SIG-M5 (cell line): ENCODE data around the gene PDE9A.

Source experiments
- DNase-seq: peaks from one replicate; lab custom pipeline; 2025; lab: John Stamatoyannopoulos, UW

Gene PDE9A

GRCh38 chr21:42740405-42740909, 87.0 kb downstream of the PDE9A start:
- DNase-seq, result no peak

DNA sequence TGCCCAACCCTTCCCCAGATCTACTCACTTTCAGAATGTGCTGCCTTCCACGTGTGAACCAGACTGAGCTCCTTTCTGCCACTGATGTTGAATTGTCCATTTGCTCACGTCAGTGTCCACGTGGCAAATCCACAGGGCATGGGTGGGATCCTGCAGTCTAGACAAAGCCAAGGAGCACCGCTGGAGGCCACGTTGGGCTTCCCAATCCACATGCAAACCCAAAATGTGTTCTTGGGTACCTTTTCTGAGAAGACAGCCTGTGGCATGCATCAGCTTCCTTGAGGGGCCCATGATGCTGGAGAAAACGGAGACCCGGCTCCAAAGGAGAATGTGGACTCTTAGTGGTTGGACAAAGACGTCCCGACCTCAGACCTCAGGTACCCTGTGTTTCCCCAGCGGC, 87.6 kb downstream of the PDE9A start:
- DNase-seq, result no peak

DNA sequence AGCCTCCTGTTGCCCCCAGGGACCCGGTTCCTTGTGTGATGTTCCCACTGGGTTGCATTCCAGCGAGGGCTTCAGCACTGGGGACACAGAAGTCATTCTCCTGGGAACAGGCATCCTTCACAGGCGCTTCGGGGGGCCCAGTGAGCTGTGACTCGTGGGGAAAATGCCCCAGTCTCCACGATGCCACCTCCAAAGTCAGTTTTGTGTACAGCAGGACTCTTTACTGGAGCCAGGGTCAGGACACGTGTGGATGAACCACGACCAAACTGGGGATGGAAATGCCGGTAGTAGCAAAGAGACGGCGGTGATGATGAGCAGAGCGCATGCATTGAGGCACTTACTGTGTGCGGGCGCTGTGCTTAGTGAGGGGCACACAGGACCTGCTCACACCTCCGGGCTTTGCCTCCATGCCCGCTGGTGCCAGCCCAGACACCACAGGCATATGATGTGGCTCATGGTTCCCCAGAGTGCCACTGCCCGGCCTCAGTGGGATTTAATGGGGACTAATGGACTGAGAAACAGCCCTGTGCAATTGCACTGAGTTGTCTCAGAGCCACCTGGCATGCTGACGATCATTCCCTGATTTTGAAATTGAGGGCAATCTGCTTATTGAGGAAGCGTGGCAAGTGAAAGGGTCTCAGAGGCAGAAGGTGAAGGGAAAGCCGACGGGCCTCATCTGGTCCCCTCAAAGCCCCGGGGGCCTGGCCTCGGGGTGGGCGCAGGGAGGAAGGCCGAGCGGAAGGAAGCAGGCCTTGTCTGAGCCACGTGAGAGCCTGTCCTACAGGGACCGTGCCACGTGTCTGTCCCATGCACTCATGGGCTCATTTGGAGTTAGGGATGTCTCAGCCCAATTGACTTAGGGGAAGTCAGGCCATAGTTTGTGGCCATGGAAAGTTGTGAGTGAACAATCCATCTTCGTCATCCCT, 91.4 kb downstream of the PDE9A start:
- no peak for DNase-seq

GRCh38 chr21:42745511-42746239, 92.3 kb downstream of the PDE9A start:
- DNase-seq, result no peak

GRCh38 chr21:42746240-42746592, 92.8 kb downstream of the PDE9A start:
- no peak for DNase-seq

DNA sequence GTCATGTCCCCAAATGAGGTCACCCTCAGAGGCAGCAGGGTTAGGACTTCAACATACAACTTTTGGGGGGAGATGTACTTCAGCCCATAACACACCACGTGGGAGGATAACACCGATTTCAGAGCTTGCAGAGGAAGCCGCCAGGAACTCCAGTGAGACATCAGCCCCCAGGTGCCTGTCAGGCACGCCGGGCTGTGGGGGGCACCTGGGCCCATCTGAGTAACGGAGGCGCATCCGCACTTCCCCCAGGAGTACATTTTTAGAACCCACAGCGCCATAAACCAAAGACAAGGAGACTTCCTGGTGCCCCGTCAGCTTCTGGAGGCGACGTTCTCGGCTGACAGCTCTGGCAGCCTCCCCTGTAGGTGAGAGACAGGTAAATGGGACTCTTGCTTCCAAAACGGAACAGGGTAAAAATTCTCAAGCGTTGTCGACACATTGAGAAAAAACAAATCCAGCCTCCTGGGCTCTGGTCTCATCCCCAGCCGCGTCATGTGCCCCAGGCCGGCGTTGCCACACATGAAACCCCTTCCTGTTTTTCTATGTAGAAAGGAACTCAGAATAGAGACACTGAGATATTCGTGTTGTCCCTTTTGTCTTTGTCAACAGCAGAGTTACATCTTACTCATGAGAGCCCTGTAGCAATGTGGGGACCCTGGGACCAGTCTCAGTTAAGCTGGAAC, 93.3 kb downstream of the PDE9A start:
- DNase-seq, result peak; percentile 50

GRCh38 chr21:42747276-42747701, 93.9 kb downstream of the PDE9A start:
- no peak for DNase-seq

GRCh38 chr21:42747746-42748351, 94.4 kb downstream of the PDE9A start:
- DNase-seq, result no peak

DNA sequence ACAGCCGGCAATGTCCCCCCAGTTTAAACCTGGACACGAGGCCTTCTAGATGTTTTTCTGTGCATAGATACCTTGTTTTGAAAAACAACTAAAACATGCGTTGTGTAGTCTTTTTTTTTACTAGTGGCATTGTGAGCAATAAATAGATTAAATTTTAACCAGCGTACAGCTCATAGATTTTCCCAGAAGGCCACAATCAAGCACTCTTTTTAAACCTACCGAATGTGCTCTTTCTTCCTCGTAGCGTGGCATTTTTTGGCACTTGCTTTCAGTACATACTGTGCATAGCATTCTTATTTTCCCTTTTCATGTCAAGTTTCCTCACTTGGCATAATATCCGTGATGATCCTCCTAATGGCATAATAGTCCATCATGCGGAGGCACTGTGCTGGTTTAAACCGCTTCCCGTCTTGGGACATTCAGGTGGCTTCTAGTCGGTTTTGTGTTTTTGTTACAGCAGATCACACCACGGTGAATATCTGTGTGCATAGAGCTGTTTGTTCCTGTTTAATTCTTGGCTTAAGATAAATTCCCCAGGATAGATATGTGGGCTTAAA, 95.3 kb downstream of the PDE9A start:
- no peak for DNase-seq

DNA sequence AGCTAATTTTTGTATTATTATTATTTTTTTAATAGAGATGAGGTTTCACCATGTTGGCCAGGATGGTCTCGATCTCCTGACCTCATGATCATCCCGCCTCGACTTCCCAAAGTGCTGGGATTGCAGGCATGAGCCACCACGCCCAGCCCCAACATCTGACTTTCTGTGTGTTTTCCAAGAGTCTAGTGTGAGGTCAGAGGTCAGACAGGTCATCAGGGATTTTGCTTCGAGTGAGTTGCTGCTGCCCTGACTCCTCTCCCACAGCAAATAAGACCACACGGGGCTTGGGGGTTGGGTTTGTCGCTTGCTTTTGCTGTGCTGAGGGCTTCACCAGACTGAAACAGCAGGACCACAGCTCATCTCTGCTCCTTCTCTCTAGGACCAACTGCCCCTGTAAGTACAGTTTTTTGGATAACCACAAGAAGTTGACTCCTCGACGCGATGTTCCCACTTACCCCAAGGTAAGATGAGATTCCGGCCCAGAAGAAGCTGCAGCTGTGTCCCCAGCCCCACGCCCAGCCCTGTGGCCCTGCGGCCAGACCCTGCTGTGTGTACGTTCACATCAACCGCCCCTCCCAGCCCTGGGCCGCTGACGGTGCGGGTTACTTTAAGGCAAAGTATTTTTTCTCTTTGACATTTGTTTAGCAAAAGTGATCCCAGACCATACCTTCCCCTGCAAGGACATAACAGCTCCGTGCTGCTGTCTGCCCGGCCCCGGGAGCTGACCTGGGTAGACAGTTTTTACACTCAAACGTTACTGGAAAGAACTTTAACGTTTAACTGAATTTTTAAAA, 97.5 kb downstream of the PDE9A start:
- DNase-seq, result no peak

- no peak for DNase-seq
Observed at GRCh38 chr21:42751866-42752265, 98.4 kb downstream of the PDE9A start.

- DNase-seq, result no peak
Observed at GRCh38 chr21:42753804-42754203, 100.4 kb downstream of the PDE9A start.

DNA sequence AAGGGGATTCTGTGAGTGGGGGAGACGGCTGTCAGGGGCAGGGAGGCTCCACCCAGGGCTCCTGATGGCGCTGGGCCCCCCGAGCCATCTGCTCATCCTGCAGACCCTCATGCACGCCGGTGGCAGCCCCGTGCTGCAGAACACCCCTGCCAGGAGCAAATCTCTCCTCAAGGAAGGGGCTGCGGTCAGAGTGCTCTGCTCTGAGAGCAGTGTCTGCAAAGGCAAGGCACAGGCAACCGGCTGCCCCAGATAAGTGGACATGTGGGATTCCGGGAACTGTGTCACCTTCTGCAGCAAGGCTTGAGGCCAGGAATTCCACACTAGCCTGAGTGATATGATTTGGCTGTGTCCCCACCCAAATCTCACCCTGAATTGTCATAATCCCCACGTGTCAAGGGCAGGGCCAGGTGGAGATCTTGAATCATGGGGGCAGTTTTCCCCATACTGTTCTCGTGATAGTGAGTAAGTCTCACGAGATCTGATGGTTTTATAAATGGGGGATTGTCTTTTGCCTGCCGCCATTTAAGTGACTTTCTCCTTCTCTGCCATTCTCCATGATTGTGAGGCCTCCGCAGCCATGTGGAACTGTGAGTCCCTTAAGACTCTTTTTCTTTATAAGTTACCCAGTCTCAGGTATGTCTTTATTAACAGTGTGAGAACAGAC, 101.0 kb downstream of the PDE9A start:
- DNase-seq, result no peak

GRCh38 chr21:42755031-42755665, 101.7 kb downstream of the PDE9A start:
- DNase-seq, result no peak

GRCh38 chr21:42755766-42756579, 102.6 kb downstream of the PDE9A start:
- DNase-seq, result no peak

- DNase-seq, result no peak
Observed at GRCh38 chr21:42756580-42757250, 103.3 kb downstream of the PDE9A start.

DNA sequence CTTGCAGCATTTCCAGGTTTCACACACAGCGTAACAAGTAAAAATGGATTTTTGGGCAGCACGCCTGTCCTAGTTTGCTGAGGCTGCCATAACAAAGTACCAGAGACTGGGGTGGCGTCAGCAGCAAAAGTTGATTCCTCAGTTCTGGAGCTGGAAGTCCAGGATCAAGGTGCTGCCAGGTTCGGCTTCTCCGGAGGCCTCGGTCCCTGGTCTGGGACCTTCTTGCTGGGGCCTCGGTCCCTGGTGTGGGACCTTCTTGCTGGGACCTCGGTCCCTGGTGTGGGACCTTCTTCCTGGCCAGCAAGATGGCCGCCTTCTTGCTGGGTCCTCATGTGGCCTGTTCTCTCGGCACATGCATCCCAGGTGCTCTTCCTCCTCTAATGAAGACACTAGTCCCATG, 104.0 kb downstream of the PDE9A start:
- DNase-seq, result no peak
